NCI-H2196 treated with DMSO at 0.1 percent for 48 hours (cell line): ENCODE results near the gene ATP13A4.
"Not testable (repeated sequence)": the region's sequence is repeated elsewhere in the genome, so short reads cannot be mapped to it uniquely, and the experiment has no call there.

Experiments used
- DNase-seq: peaks from one replicate; lab custom pipeline; 2025; ENCODE audit not compliant: unreplicated experiment; lab: John Stamatoyannopoulos, UW

Gene ATP13A4

GRCh38 chr3:193563426-193563825 lies 8.7 kb upstream of the ATP13A4 start:
- no peak for DNase-seq

GRCh38 chr3:193560870-193561269 lies 6.2 kb upstream of the ATP13A4 start:
- peak; percentile 59 for DNase-seq

- no peak for DNase-seq
These were observed 5.4 kb upstream of the ATP13A4 start for GRCh38 chr3:193560091-193560490.

DNA sequence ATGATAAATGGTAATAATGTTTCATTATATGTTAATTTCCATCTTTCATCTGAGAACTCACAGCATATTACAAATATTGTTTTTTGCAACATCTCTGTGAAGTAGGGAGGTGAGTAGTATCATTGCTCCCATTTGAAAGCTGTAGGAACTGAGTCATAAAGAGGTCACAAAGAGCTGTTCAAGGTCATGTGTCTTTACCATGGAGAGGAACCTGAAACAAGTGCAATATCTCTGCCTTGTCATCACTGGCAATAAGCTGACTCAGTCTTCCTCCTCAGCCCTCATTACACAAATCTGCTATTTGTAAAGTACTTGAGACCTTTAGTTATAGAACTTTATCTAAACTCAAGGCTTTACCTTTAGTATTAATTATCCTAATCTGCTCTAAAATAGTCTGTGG lies 4.4 kb upstream of the ATP13A4 start:
- no peak for DNase-seq

DNA sequence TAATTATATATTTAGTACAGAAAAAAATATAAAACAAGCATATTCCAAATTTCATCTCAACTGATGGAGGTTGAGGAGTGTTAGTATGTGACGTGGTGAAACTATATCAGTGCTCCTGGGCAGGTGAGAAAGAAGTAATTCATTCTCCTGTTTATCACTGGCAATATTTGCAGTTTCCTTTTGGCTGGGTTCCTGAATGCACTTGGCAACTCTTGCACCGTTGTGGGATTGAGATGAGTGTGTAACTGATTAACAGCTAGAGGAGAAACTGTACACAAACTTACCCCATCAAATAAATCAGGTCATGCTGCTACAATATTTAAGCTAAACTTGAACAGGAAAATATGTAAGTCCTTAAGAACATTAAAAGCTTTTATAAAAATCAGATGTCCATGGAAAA lies 2.1 kb upstream of the ATP13A4 start:
- DNase-seq, result peak; percentile 71

DNA sequence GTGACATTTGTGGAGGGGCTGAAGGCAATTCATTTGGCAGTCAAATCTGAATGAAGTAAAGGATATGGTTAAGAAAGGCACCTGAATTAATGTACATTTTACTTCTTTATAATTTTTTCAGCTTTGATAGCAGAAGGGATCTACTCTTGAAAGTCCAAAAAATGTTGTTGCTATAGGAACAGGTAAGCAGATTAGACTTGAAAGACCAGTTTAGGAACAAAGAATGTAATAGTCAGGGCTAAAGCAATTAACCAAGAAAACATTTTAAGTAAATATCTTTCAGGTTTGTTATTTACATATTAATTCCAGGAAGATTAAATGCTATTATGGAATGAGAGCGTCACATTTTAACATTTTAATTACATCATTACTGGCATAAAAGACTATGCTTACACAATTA lies 1.1 kb downstream of the ATP13A4 start:
- peak; percentile 26 for DNase-seq

DNA sequence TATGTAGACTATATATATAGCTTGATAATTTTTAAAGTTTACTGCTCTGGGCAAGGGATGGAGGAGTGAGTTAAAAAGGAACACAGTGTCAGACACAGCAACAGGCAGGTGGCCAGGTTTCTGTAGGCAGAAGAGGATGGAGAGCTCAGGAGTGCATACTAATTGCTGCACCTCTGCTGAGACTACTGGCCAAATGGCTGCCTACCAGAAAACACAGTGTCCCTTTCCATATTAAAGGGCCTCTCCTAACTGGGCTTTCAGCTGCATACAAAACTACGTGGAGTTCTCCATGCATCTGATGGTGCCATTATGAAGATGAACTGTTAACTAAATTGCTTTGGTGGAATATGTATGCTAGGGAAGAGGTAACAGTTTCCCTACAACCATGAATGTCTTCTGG lies 1.8 kb downstream of the ATP13A4 start:
- DNase-seq, result peak; percentile 44

DNA sequence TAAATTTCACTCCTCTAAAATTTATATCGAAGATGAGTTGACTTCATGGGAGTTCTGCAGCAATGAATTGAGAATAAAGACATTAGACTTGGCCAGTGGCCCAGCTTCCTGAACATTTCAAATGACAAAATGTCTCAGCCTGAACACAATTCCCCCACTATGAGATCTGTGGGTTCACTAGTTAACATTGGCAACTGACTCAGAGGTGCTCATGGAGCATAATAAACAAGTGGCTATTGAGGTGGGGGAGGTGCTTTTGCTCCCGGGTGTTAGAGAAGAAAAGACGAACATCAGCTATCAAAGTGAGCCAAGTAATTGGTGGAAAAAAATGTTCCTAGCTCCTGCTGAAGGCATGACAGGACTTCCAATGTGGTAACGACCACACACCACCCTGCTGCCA lies 6.3 kb downstream of the ATP13A4 start:
- DNase-seq, result no peak

GRCh38 chr3:193546129-193546528 lies 8.6 kb downstream of the ATP13A4 start:
- DNase-seq, result no peak

DNA sequence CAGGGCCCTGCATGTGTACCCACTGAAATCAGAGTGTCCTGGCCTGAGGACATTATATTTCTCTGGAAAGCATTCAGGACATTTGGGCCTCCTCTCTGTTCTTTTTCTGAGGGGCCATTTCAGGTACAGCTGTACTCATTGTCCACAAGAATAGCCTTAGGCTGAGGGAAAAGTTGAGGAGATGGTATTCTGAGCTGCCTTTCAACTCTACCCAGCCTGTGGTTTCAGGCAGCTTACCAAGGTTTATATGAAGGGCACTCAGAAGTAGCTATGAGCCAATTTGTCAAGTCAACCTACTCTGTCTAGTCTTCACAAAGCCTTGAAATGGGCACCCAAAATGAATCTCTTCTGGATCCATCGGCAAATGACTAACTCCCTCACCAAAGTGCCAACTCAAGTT lies 9.4 kb downstream of the ATP13A4 start:
- DNase-seq, result no peak

- DNase-seq, result no peak
These were observed 10.4 kb downstream of the ATP13A4 start for GRCh38 chr3:193544289-193544688.

- no peak for DNase-seq
These were observed 24.2 kb downstream of the ATP13A4 start for GRCh38 chr3:193530231-193531165.

DNA sequence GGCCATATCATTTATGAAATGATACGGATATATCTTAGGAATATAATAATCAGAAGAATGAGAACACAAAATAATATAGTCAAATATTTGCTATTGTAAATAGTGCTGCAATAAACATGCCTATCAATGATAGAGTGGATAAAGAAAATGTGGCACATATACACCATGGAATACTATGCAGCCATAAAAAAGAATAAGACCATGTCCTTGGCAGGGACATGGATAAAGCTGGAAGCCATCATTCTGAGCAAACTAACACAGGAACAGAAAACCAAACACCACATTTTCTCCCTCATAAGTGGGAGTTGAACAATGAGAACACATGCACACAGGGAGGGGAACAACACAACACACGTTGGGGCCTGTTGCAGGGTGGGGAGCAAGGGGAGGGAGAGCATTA lies 28.6 kb downstream of the ATP13A4 start:
- not testable (repeated sequence) for DNase-seq

DNA sequence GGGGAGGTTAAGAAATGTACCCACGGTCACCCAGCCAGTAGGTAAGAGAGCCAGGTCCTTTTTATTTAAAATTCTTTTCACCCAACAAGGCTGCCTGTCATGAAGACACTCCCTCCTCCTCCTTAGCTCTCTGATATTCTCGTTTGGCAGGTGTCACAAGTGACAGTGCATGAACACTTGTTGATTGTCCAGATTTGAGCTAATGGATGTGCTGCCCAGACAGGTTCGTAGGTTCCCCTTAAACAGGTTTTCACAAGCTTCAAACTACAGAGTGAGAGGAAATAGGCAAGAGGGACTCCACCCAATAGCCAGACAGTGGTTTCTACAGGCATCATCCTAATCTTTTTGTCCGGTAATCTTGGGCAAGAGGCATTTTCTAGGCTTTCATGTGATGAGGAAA lies 32.2 kb downstream of the ATP13A4 start:
- no peak for DNase-seq

GRCh38 chr3:193520738-193521137 lies 34.0 kb downstream of the ATP13A4 start:
- no peak for DNase-seq

- peak; percentile 48 for DNase-seq
These were observed 38.7 kb downstream of the ATP13A4 start for GRCh38 chr3:193515966-193516365.

GRCh38 chr3:193510154-193510553 lies 44.5 kb downstream of the ATP13A4 start:
- no peak for DNase-seq

GRCh38 chr3:193509103-193509965 lies 45.4 kb downstream of the ATP13A4 start:
- DNase-seq, result no peak

DNA sequence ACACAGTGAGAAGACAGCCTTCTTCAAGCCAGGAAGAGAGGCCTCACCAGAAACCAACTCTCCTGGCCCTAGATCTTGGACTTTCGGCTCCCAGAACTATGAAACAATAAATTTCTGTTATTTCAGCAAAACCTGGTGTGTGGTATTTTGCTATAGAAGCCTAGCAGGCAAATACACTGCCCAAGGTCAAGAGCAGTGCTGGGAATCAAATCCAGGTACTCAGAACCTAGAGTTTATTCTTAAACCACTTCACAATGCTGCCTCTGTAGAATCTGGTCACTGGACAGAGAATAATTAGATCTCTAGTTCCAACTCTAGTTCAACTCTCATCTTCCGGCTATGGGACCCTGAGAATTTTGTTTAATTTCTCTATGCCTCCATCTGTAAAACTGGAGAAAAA lies 46.6 kb downstream of the ATP13A4 start:
- no peak for DNase-seq

- no peak for DNase-seq
These were observed 47.1 kb downstream of the ATP13A4 start for GRCh38 chr3:193507566-193507965.

DNA sequence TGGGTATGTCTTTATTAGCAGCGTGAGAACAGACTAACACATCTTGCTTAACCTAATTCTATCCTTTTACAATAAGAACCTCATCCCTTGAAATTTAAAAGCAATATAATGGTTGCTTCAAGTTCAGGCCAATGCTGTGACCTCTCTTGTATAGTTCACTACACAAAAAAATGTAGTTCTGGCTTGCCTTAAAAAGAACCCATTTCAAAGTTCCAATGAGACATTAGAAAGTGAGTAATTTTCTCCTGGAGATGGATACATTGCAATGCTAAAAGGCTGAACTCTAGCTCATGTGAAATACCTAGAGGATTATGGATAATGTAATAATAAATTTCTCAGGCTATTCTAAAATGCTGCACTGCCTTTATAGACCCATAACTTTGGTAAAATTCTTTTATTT lies 47.8 kb downstream of the ATP13A4 start:
- DNase-seq, result no peak

DNA sequence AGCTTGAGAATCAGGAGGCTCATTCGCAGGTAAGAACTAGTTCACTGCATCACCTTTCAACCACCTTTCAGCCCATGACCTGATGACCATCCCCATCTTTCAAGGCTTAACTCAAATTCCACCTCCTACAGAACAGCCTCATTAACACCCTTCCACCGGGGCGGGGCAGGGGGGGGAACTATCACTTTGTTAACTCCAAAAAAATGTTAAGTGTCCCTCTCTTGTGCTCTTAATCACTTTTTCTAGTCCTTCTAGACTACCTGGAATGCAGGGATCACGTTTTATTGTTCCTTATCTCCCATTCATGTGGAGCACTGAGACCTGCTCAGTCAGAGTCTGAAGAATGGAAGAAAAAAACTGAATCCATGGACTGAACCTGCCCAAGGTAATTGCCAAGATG lies 51.8 kb downstream of the ATP13A4 start:
- no peak for DNase-seq
